Neural cell (in vitro differentiated cells): ENCODE data around the gene CD68.

Experiments used
- EZH2 ChIP-seq: fragments of 200-600, 300-800 bp; shearing (Covaris generic), sonication (generic); IDR thresholded peaks from 2 replicates; pipeline ENCODE4 v1.6.1; 2014; ENCODE audit warnings: antibody characterized with exemption, low read length, borderline replicate concordance, mild to moderate bottlenecking; ENCODE audit not compliant: insufficient read depth, poor library complexity, severe bottlenecking
- MXI1 ChIP-seq: fragments of 450-650 bp; conservative IDR thresholded peaks from 2 replicates; pipeline ENCODE4 v1.6.1; 2014; ENCODE audit warnings: antibody characterized with exemption, mild to moderate bottlenecking; ENCODE audit not compliant: poor library complexity, severe bottlenecking
- POLR2AphosphoS5 ChIP-seq: IDR thresholded peaks from 2 replicates; pipeline ENCODE4 v1.6.1; 2012
- RAD21 ChIP-seq: fragments of 450-650 bp; conservative IDR thresholded peaks from 2 replicates; pipeline ENCODE4 v1.6.1; 2014; ENCODE audit warnings: antibody characterized with exemption, mild to moderate bottlenecking, moderate library complexity
- TF ChIP-seq, protein P1 (sequence below): IDR thresholded peaks from 2 replicates; pipeline ENCODE4 v1.6.1; 2012; ENCODE audit warnings: borderline replicate concordance
- TF ChIP-seq, protein P2 (sequence below): fragments of 450-650 bp; IDR thresholded peaks from 2 replicates; pipeline ENCODE4 v1.5.1; 2014; ENCODE audit warnings: antibody characterized with exemption, mild to moderate bottlenecking, moderate library complexity; ENCODE audit not compliant: poor library complexity, severe bottlenecking

DNA sequence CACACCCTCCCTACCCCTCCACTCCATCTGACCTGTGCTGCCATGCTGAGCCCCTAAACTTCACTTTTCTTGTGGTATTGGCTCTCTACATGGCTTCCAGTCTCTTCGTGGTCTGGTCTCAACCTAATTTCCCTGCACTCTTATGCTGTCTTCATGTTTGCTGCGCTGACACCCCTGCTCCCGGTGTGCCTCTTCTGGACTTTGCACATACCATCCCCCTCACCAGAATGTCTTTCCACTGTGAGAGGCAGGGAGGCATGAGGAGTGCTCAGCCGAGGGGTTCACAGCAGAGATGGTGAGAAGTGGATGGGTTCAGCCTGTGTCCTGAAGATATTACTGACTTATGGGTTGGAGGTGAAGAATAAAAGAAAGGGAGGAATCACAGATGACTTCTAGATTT lies 28.0 kb upstream of the CD68 start:
- TF ChIP-seq RAD21 (no peak), EZH2 (no peak), POLR2AphosphoS5 (no peak), MXI1 (no peak)
- TF ChIP-seq, protein P1, sequence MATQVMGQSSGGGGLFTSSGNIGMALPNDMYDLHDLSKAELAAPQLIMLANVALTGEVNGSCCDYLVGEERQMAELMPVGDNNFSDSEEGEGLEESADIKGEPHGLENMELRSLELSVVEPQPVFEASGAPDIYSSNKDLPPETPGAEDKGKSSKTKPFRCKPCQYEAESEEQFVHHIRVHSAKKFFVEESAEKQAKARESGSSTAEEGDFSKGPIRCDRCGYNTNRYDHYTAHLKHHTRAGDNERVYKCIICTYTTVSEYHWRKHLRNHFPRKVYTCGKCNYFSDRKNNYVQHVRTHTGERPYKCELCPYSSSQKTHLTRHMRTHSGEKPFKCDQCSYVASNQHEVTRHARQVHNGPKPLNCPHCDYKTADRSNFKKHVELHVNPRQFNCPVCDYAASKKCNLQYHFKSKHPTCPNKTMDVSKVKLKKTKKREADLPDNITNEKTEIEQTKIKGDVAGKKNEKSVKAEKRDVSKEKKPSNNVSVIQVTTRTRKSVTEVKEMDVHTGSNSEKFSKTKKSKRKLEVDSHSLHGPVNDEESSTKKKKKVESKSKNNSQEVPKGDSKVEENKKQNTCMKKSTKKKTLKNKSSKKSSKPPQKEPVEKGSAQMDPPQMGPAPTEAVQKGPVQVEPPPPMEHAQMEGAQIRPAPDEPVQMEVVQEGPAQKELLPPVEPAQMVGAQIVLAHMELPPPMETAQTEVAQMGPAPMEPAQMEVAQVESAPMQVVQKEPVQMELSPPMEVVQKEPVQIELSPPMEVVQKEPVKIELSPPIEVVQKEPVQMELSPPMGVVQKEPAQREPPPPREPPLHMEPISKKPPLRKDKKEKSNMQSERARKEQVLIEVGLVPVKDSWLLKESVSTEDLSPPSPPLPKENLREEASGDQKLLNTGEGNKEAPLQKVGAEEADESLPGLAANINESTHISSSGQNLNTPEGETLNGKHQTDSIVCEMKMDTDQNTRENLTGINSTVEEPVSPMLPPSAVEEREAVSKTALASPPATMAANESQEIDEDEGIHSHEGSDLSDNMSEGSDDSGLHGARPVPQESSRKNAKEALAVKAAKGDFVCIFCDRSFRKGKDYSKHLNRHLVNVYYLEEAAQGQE = no peak
- TF ChIP-seq, protein P2, sequence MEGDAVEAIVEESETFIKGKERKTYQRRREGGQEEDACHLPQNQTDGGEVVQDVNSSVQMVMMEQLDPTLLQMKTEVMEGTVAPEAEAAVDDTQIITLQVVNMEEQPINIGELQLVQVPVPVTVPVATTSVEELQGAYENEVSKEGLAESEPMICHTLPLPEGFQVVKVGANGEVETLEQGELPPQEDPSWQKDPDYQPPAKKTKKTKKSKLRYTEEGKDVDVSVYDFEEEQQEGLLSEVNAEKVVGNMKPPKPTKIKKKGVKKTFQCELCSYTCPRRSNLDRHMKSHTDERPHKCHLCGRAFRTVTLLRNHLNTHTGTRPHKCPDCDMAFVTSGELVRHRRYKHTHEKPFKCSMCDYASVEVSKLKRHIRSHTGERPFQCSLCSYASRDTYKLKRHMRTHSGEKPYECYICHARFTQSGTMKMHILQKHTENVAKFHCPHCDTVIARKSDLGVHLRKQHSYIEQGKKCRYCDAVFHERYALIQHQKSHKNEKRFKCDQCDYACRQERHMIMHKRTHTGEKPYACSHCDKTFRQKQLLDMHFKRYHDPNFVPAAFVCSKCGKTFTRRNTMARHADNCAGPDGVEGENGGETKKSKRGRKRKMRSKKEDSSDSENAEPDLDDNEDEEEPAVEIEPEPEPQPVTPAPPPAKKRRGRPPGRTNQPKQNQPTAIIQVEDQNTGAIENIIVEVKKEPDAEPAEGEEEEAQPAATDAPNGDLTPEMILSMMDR = no peak
